ENCODE results near the gene GJB4.

DNA sequence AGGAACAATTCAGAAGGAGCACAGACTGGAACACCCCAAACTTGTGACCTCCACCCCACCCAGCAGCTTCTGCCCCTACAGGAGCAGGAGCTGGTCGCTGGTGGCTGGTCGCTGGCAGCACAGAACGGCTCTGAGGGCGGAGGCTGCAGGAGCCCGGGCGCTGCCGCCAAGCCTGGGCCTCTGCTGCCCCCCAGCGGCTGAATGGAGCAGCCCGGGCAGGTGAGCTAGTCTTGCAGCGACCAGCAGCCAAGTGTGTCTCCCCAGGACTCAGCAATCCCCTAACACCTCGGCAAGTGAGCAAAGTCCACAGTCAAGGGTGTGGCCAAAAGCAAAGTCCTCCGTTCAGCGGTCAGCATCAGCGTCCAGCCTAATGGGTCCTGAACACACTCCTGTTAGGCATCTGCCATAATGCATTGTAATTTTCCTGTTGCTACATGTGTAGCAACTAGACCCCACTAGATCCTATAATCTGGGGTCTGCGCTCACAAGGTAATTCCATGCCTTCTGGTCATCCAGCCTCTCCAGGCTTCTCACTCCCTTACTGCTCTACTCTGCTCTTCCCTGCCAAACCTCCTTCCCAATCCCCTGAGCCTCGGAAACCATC lies 16.8 kb upstream of the GJB4 start:
- TF ChIP-seq CTCF (IDR thresholded peaks at IDR 0.05; ENCODE audit: low read depth, low read length) (peak; percentile 68), EZH2phosphoT487 (IDR thresholded peaks at IDR 0.05; ENCODE audit: low read depth) (no peak)
